SK-N-SH (cell line): ENCODE measurements around the gene PRPH. TPM values are rescaled to one million over a fixed set of nuclear protein-coding genes. Genes with fewer than 3 reads are reported as not detected.

Source experiments
- CTCF ChIA-PET: fragments of 300-600, 350-600 bp; formaldehyde crosslinking; extraction: SDS; loops from one replicate; lab custom pipeline; 2021; lab: Yijun Ruan, JAX
- POLR2A ChIA-PET: fragments of 350-600 bp; sonication (Branson Sonifier 250); formaldehyde crosslinking; extraction: SDS; loops from one replicate; lab custom pipeline; 2020; ENCODE audit warnings: antibody characterized with exemption, inconsistent platforms; lab: Yijun Ruan, JAX
- DNase-seq: peaks from one replicate; pipeline ENCODE4 v3.0.0; 2012
- H2AFZ ChIP-seq: fragments of 200-600 bp; sonication (generic); 2 replicates; pipeline ENCODE4 v1.8.1; 2016; ENCODE audit warnings: antibody characterized with exemption, mild to moderate bottlenecking, low read depth
- H3F3A ChIP-seq: fragments of 200-600 bp; sonication (generic); replicated peaks from 2 replicates; pipeline ENCODE3; 2016; ENCODE audit warnings: antibody characterized with exemption, mild to moderate bottlenecking; ENCODE audit not compliant: insufficient read depth
- H3K27ac ChIP-seq, 2 experiments: fragments of 200-500 bp in 1 of 2; fragments of 200-600 bp in 1 of 2; sonication (Bioruptor generic) in 1 of 2; sonication (generic), shearing (Covaris generic) in 1 of 2; 2 replicates each; pipeline versions ENCODE4 v1.5.1 to v1.6.1; 2014 to 2016; ENCODE audit warnings: low read depth in 2 of 2, inconsistent platforms in 1 of 2, low read length in 1 of 2, mild to moderate bottlenecking in 1 of 2, mixed read lengths in 1 of 2
- H3K27me3 ChIP-seq: fragments of 200-600 bp; sonication (generic), shearing (Covaris generic); 2 replicates; pipeline ENCODE4 v1.6.1; 2016; ENCODE audit warnings: mixed run types; ENCODE audit not compliant: insufficient read depth
- H3K36me3 ChIP-seq, 2 experiments: fragments of 200-500 bp in 1 of 2; fragments of 200-600 bp in 1 of 2; sonication (Bioruptor generic) in 1 of 2; sonication (generic) in 1 of 2; replicated peaks in 1 of 2; 2 replicates each; pipeline versions ENCODE3 to v1.5.1; 2014 to 2016; ENCODE audit warnings: low read length in 1 of 2, mild to moderate bottlenecking in 1 of 2; ENCODE audit not compliant: insufficient read depth in 2 of 2, control insufficient read depth in 1 of 2
- H3K4me1 ChIP-seq, 2 experiments: fragments of 200-500 bp in 1 of 2; fragments of 200-600 bp in 1 of 2; sonication (Bioruptor generic) in 1 of 2; sonication (generic), shearing (Covaris generic) in 1 of 2; 2 replicates each; pipeline versions ENCODE4 v1.5.1 to v1.6.1; 2014 to 2016; ENCODE audit warnings: low read depth in 1 of 2, low read length in 1 of 2, mixed run types in 1 of 2; ENCODE audit not compliant: insufficient read depth in 2 of 2, control insufficient read depth in 1 of 2
- H3K4me2 ChIP-seq: fragments of 200-600 bp; sonication (generic), shearing (Covaris generic); 2 replicates; pipeline ENCODE4 v1.6.1; 2017; ENCODE audit warnings: mixed run types
- H3K4me3 ChIP-seq, 2 experiments: fragments of 200-500 bp in 1 of 2; fragments of 200-600 bp in 1 of 2; sonication (Bioruptor generic) in 1 of 2; sonication (generic), shearing (Covaris generic) in 1 of 2; 2 replicates each; pipeline versions ENCODE4 v1.5.1 to v1.8.1; 2014 to 2016; ENCODE audit warnings: low read depth in 2 of 2, inconsistent platforms in 1 of 2, low read length in 1 of 2, mild to moderate bottlenecking in 1 of 2, mixed read lengths in 1 of 2, moderate library complexity in 1 of 2
- H3K79me2 ChIP-seq: fragments of 200-600 bp; sonication (generic); 2 replicates; pipeline ENCODE4 v1.8.1; 2017; ENCODE audit warnings: mild to moderate bottlenecking; ENCODE audit not compliant: insufficient read depth
- H3K9ac ChIP-seq: fragments of 200-600 bp; sonication (generic); 2 replicates; pipeline ENCODE4 v1.6.1; 2017; ENCODE audit warnings: mixed run types
- H3K9me2 ChIP-seq: fragments of 200-600 bp; sonication (generic); 2 replicates; pipeline ENCODE4 v1.6.1; 2017; ENCODE audit warnings: mixed run types
- H3K9me3 ChIP-seq: fragments of 200-600 bp; sonication (generic); 2 replicates; pipeline ENCODE4 v1.6.1; 2017; ENCODE audit warnings: mixed run types, mild to moderate bottlenecking, moderate library complexity
- H4K20me1 ChIP-seq: fragments of 200-600 bp; sonication (generic); 2 replicates; pipeline ENCODE4 v1.6.1; 2017; ENCODE audit warnings: mild to moderate bottlenecking, mixed run types; ENCODE audit not compliant: insufficient read depth
- ELF1 ChIP-seq: IDR thresholded peaks from 2 replicates; pipeline ENCODE4 v1.4.0; 2012
- EZH2phosphoT487 ChIP-seq: fragments of 200-600 bp; sonication (generic); IDR thresholded peaks from 2 replicates; pipeline ENCODE4 v1.6.1; 2017; ENCODE audit warnings: low read depth, mixed run types, mild to moderate bottlenecking, antibody characterized with exemption, moderate library complexity, borderline replicate concordance
- GABPA ChIP-seq: IDR thresholded peaks from 2 replicates; pipeline ENCODE4 v1.4.0; 2012; ENCODE audit warnings: low read depth, mild to moderate bottlenecking
- MEF2A ChIP-seq: IDR thresholded peaks from 2 replicates; pipeline ENCODE4 v1.4.0; 2012; ENCODE audit warnings: low read depth, borderline replicate concordance
- MXI1 ChIP-seq: IDR thresholded peaks from 2 replicates; pipeline ENCODE4 v1.6.1; 2012; ENCODE audit warnings: mild to moderate bottlenecking, low read depth, low read length, improper control_type of control experiment
- NFIC ChIP-seq: IDR thresholded peaks from 2 replicates; pipeline ENCODE4 v1.4.0; 2012; ENCODE audit warnings: borderline replicate concordance
- POLR2AphosphoS5 ChIP-seq: IDR thresholded peaks from 2 replicates; pipeline ENCODE4 v1.6.1; 2012; ENCODE audit warnings: low read depth, low read length
- RCOR1 ChIP-seq: fragments of 150-350 bp; IDR thresholded peaks from 2 replicates; pipeline ENCODE4 v1.6.1; 2017; ENCODE audit warnings: antibody characterized with exemption, low read length
- RFX5 ChIP-seq: IDR thresholded peaks from 2 replicates; pipeline ENCODE4 v1.6.1; 2012; ENCODE audit warnings: mild to moderate bottlenecking, improper control_type of control experiment, low read length
- RXRA ChIP-seq: IDR thresholded peaks from 2 replicates; pipeline ENCODE4 v1.4.0; 2012; ENCODE audit warnings: low read depth, mild to moderate bottlenecking, borderline replicate concordance
- SIN3A ChIP-seq: IDR thresholded peaks from 2 replicates; pipeline ENCODE4 v1.6.1; 2012; ENCODE audit warnings: low read depth, mild to moderate bottlenecking, low read length, moderate library complexity, borderline replicate concordance
- TAF1 ChIP-seq: IDR thresholded peaks from 2 replicates; pipeline ENCODE4 v1.6.1; 2012; ENCODE audit warnings: low read depth, mild to moderate bottlenecking, low read length, moderate library complexity, borderline replicate concordance
- TCF12 ChIP-seq: IDR thresholded peaks from 2 replicates; pipeline ENCODE4 v1.4.0; 2012
- YY1 ChIP-seq: IDR thresholded peaks from 2 replicates; pipeline ENCODE4 v1.4.0; 2012; ENCODE audit warnings: low read depth, mild to moderate bottlenecking
- WGBS: methylation state at CpG from one replicate; pipeline ENCODE4 v1.1.6; 2017; ENCODE audit warnings: low lambda C conversion rate; 5-methylcytosine and 5-hydroxymethylcytosine counted together
- polyA plus RNA-seq, 3 experiments: library from polyadenylated mRNA; depleted of rRNA; stranded (reverse); fragments of >200 nt; gene quantifications; 2 replicates each; pipeline ENCODE4 v1.2.3, GENCODE V29; 2012
- TF ChIP-seq, protein P1 (sequence below): IDR thresholded peaks from 2 replicates; pipeline ENCODE4 v1.6.1; 2012; ENCODE audit warnings: mild to moderate bottlenecking, low read depth, low read length, moderate library complexity
- TF ChIP-seq, protein P2 (sequence below): fragments of 200-600 bp; sonication (generic); IDR thresholded peaks from 2 replicates; pipeline ENCODE4 v1.6.1; 2017; ENCODE audit warnings: antibody characterized with exemption, mild to moderate bottlenecking, moderate library complexity

PRPH gene
- polyA plus RNA-seq, 1 of the 3 experiments (the other 2 are of a cell fraction), result 1.9 TPM

GRCh38 chr12:49335118-49335954 lies 40.4 kb downstream of the PRPH start:
- POLR2A ChIA-PET, result interaction anchor here (1.8 to 2.0 kb wide), 2 partner anchors 13 to 43 kb away, joined by 6 read pairs; partner anchors contain the start of gene TROAP
- Histone ChIP-seq H2AFZ (no peak overlapping the region), H3K36me3 (peaks cover 0 to 8% of the 10 kb centered on the region in 2 experiments)

GRCh38 chr12:49335955-49336644 lies 41.2 kb downstream of the PRPH start:
- H3K9ac ChIP-seq, result peak overlapping the region; percentile 77; the same call in 1 of the 2 replicates
- TF ChIP-seq, protein P1, sequence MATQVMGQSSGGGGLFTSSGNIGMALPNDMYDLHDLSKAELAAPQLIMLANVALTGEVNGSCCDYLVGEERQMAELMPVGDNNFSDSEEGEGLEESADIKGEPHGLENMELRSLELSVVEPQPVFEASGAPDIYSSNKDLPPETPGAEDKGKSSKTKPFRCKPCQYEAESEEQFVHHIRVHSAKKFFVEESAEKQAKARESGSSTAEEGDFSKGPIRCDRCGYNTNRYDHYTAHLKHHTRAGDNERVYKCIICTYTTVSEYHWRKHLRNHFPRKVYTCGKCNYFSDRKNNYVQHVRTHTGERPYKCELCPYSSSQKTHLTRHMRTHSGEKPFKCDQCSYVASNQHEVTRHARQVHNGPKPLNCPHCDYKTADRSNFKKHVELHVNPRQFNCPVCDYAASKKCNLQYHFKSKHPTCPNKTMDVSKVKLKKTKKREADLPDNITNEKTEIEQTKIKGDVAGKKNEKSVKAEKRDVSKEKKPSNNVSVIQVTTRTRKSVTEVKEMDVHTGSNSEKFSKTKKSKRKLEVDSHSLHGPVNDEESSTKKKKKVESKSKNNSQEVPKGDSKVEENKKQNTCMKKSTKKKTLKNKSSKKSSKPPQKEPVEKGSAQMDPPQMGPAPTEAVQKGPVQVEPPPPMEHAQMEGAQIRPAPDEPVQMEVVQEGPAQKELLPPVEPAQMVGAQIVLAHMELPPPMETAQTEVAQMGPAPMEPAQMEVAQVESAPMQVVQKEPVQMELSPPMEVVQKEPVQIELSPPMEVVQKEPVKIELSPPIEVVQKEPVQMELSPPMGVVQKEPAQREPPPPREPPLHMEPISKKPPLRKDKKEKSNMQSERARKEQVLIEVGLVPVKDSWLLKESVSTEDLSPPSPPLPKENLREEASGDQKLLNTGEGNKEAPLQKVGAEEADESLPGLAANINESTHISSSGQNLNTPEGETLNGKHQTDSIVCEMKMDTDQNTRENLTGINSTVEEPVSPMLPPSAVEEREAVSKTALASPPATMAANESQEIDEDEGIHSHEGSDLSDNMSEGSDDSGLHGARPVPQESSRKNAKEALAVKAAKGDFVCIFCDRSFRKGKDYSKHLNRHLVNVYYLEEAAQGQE, result no peak
- no peak for TF ChIP-seq RFX5
- no peak for TF ChIP-seq TCF12
- TF ChIP-seq NFIC, result no peak
- TF ChIP-seq SIN3A, result no peak
- TF ChIP-seq ELF1, result no peak
- TF ChIP-seq TAF1, result no peak
- TF ChIP-seq MEF2A, result no peak
- no peak for TF ChIP-seq MXI1
- no peak for TF ChIP-seq RXRA
- no peak for TF ChIP-seq RCOR1
- no peak for TF ChIP-seq POLR2AphosphoS5
- no peak for TF ChIP-seq YY1
- TF ChIP-seq, protein P2, sequence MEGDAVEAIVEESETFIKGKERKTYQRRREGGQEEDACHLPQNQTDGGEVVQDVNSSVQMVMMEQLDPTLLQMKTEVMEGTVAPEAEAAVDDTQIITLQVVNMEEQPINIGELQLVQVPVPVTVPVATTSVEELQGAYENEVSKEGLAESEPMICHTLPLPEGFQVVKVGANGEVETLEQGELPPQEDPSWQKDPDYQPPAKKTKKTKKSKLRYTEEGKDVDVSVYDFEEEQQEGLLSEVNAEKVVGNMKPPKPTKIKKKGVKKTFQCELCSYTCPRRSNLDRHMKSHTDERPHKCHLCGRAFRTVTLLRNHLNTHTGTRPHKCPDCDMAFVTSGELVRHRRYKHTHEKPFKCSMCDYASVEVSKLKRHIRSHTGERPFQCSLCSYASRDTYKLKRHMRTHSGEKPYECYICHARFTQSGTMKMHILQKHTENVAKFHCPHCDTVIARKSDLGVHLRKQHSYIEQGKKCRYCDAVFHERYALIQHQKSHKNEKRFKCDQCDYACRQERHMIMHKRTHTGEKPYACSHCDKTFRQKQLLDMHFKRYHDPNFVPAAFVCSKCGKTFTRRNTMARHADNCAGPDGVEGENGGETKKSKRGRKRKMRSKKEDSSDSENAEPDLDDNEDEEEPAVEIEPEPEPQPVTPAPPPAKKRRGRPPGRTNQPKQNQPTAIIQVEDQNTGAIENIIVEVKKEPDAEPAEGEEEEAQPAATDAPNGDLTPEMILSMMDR, result no peak
- no peak for TF ChIP-seq EZH2phosphoT487
- no peaks in the 10 kb centered on the region for H3K9me2 ChIP-seq
- no peaks in the 10 kb centered on the region for H4K20me1 ChIP-seq
- ChIA-PET CTCF (interaction anchor here (0.6 to 15.9 kb wide), 18 partner anchors 10 to 236 kb away, joined by 3 to 658 read pairs (median 4); partner anchors contain the start of genes DNAJC22, PRPH and TROAP), POLR2A (interaction anchor here (0.9 to 2.6 kb wide), 4 partner anchors 11 to 44 kb away, joined by 3 to 8 read pairs (median 6); partner anchors contain the start of genes DNAJC22 and TROAP)
- DNase-seq, result no peak
- 80% methylated on average over 48 of the region's 72 CpGs for WGBS
- peak overlapping the region; percentile 99 for H3K4me2 ChIP-seq
- H3K79me2 ChIP-seq, result no peaks in the 10 kb centered on the region
- H3K27me3 ChIP-seq, result no peaks in the 10 kb centered on the region
- H3K4me3 ChIP-seq, result peak overlapping the region; percentile 69 to 97
- no peak overlapping the region for H3K27ac ChIP-seq
- H2AFZ ChIP-seq, result peak overlapping the region; percentile 98; the same call in 1 of the 2 replicates
- peaks cover 18% of the 10 kb centered on the region for H3F3A ChIP-seq
- peaks cover 0 to 4% of the 10 kb centered on the region in 2 experiments for H3K36me3 ChIP-seq
- no peaks in the 10 kb centered on the region for H3K9me3 ChIP-seq
- H3K4me1 ChIP-seq, result peaks cover 0 to 9% of the 10 kb centered on the region in 2 experiments; a peak in 1 of 4 replicates

More at GRCh38 chr12:49335118-49335954, 40.4 kb downstream of the PRPH start:
- Histone ChIP-seq H4K20me1 (no peaks in the 10 kb centered on the region), H3K4me2 (peak overlapping the region; percentile 99; the same call in 1 of the 2 replicates), H3K27me3 (no peaks in the 10 kb centered on the region), H3K79me2 (no peaks in the 10 kb centered on the region), H3F3A (peaks cover 14% of the 10 kb centered on the region), H3K4me1 (peaks cover 0 to 9% of the 10 kb centered on the region in 2 experiments; a peak in 1 of 4 replicates), H3K9me2 (no peaks in the 10 kb centered on the region), H3K4me3 (no peak overlapping the region), H3K9me3 (no peaks in the 10 kb centered on the region), H3K9ac (no peak overlapping the region), H3K27ac (no peak overlapping the region)
- no peak for DNase-seq
- 96% methylated on average over 16 of the region's 16 CpGs for WGBS
- CTCF ChIA-PET, result interaction anchor here (0.6 to 15.9 kb wide), 10 partner anchors 11 to 209 kb away, joined by 3 to 658 read pairs (median 16); partner anchors contain the start of genes DNAJC22, PRPH and TROAP
- TF ChIP-seq GABPA, result no peak
